GM12873 (cell line): ENCODE measurements around the gene FBN2.

Source experiments
- CTCF ChIP-seq: IDR thresholded peaks from 2 replicates; pipeline ENCODE4 v1.5.1; 2012; ENCODE audit warnings: low read depth, mild to moderate bottlenecking, moderate library complexity, low read length, control low read depth; ENCODE audit not compliant: insufficient read depth; ENCODE audit errors: missing control alignments

The FBN2 gene

GRCh38 chr5:128343168-128343567 is 194.9 kb downstream of the FBN2 start:
- no peak for TF ChIP-seq CTCF

GRCh38 chr5:128341056-128341455 is 197.0 kb downstream of the FBN2 start:
- TF ChIP-seq CTCF = no peak

GRCh38 chr5:128340648-128341047 is 197.4 kb downstream of the FBN2 start:
- TF ChIP-seq CTCF = no peak

GRCh38 chr5:128339585-128339984 is 198.5 kb downstream of the FBN2 start:
- TF ChIP-seq CTCF = no peak

GRCh38 chr5:128338649-128339048 is 199.4 kb downstream of the FBN2 start:
- TF ChIP-seq CTCF = no peak

GRCh38 chr5:128335339-128335738 is 202.7 kb downstream of the FBN2 start:
- TF ChIP-seq CTCF = no peak

- TF ChIP-seq CTCF = no peak
These were observed 203.9 kb downstream of the FBN2 start for GRCh38 chr5:128334010-128334716.
